NB4 (cell line): Measurements from ENCODE around the gene NUP107.

Experiments used
- CTCF ChIP-seq: IDR thresholded peaks from one replicate; pipeline ENCODE4 v1.5.1; 2012; ENCODE audit warnings: low read depth, low read length
- MAX ChIP-seq: IDR thresholded peaks from 2 replicates; pipeline ENCODE4 v1.6.1; 2011; ENCODE audit warnings: low read depth, low read length
- POLR2A ChIP-seq: IDR thresholded peaks from 2 replicates; pipeline ENCODE4 v1.6.1; 2011; ENCODE audit warnings: mild to moderate bottlenecking; ENCODE audit not compliant: insufficient read length; ENCODE audit errors: extremely low read depth

DNA sequence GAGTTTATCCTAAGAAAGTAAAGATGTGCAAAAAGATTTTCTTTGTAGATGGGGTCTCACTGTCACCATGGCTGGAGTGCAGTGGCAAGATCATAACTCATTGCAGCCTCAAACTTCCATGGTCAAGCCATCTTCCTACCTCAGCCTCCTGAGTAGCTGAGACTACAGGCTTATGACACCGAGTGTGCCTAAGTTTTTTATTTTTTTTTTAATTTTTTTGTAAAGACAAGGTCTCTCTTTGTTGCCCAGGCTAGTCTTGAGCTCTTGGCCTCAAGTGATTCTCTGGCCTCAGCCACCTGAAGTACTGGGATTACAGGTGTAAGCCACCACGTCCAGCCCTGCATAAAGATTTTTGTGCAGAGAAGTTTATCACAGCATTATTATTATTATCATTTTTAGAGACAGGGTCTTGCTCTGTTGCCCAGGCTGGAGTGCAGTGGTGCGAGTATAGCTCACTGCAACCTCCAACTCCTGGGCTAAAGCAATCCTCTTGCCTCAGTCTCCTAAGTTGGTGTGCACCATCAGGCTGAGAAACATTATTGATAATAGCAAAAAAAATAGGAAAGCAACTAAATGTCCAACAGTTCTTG, 101.9 kb downstream of the NUP107 start:
- TF ChIP-seq MAX: no peak
- no peak for TF ChIP-seq CTCF
- TF ChIP-seq POLR2A: no peak
